GM12891 (cell line): Measurements from ENCODE around the gene SERPINI1.
A peak's percentile ranks its signal among the peaks of the same experiment; 100 is the strongest.

Experiments
- DNase-seq: peaks from one replicate; pipeline ENCODE4 v3.0.0; 2011; ENCODE audit warnings: low spot score; ENCODE audit not compliant: insufficient read length
- FAIRE-seq: peaks from 2 replicates; lab custom pipeline; 2011; peaks lifted over from hg19 to GRCh38; lab: Jason Lieb, UNC
- PAX5 ChIP-seq: IDR thresholded peaks from 2 replicates; pipeline ENCODE4 v1.6.1; 2011; ENCODE audit warnings: low read length, moderate library complexity, mild to moderate bottlenecking; ENCODE audit not compliant: insufficient read depth, severe bottlenecking
- POLR2A ChIP-seq: IDR thresholded peaks from 2 replicates; pipeline ENCODE4 v1.6.1; 2011; ENCODE audit warnings: low read depth, low read length, control low read depth
- POLR2AphosphoS5 ChIP-seq: IDR thresholded peaks from 2 replicates; pipeline ENCODE4 v1.6.1; 2011; ENCODE audit warnings: low read depth, low read length, control low read depth
- POU2F2 ChIP-seq: IDR thresholded peaks from 2 replicates; pipeline ENCODE4 v1.6.1; 2011; ENCODE audit warnings: low read depth, mild to moderate bottlenecking, control low read depth, low read length, moderate library complexity
- SPI1 ChIP-seq: IDR thresholded peaks from 2 replicates; pipeline ENCODE4 v1.6.1; 2011; ENCODE audit warnings: low read depth, low read length, control low read depth
- TAF1 ChIP-seq: IDR thresholded peaks from 2 replicates; pipeline ENCODE4 v1.6.1; 2011; ENCODE audit warnings: low read depth, low read length, control low read depth

The SERPINI1 gene

DNA sequence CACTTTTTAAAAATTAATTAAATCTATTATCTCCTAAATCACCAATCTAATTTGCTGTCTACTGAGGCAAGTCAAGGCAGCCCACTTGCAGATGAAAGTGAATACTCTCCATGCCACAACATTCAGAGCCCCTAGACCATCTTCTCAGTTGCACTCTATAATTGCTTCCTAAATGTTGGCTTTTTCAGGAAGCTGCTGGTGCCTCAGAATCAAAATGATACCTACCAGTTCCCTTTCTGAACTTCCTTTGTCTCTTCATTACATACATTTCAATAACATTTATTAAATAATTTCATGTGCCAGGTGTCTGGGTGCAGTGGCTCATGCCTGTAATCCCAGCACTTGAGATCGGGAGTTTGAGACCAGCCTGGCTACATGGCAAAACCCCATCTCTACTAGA is 124.1 kb downstream of the SERPINI1 start:
- DNase-seq, result no peak
- TF ChIP-seq SPI1 (no peak), POLR2AphosphoS5 (no peak), POLR2A (no peak), POU2F2 (no peak), PAX5 (no peak), TAF1 (no peak)
- peak; percentile 92 for FAIRE-seq

DNA sequence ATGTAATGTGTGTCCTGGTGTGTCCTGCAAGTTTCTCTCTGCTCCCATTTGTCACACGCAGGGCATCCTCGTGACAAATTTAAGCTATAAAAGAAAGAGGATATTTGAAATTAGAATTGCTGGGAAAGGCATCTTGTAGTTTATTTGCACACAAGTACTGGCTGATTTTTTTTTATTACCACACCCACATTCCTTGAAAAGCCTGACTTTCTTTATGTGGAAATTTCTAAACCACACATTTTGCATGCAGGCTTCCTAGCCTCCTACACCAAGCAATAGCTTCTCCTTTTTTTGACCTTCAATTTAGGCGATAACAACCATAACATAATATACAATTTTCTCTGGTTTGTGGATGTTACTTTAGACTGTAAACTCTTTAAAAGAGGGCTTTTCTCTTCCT is 126.1 kb downstream of the SERPINI1 start:
- FAIRE-seq, result no peak
- DNase-seq, result no peak
- TF ChIP-seq POLR2AphosphoS5 (no peak), TAF1 (no peak), SPI1 (no peak), POLR2A (no peak), POU2F2 (no peak), PAX5 (no peak)

DNA sequence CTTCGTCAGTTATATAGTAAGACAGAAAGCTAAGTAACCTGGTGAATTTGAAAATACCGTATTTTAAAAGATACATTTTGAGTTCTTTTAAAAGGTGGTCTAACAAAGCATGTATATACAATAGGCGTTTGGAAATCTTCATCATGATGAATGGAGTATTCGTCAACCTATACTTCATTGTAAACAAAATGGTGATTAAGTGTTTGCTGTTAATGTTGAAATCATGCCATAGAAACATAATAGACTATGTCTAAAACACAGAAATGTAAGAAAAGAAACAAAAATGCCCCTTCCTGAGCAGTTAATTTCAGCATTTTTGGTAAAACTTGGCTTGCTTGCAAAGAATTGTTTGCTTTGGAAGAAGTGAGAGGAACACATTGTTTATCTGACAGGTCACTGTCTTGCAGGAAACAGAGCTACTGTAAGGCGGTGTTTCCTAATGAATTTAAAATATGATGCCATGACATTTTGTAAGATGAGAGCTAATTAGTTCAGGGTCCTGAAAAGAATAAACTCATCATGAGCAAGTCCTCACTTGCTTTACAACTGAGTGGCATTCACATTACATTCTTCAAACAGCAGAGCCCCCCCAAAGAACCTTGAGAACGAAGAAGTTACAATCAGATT is 126.7 kb downstream of the SERPINI1 start:
- FAIRE-seq, result no peak
- no peak for DNase-seq
- TF ChIP-seq PAX5 (no peak), POLR2AphosphoS5 (no peak), SPI1 (no peak), POLR2A (no peak), POU2F2 (no peak), TAF1 (no peak)

DNA sequence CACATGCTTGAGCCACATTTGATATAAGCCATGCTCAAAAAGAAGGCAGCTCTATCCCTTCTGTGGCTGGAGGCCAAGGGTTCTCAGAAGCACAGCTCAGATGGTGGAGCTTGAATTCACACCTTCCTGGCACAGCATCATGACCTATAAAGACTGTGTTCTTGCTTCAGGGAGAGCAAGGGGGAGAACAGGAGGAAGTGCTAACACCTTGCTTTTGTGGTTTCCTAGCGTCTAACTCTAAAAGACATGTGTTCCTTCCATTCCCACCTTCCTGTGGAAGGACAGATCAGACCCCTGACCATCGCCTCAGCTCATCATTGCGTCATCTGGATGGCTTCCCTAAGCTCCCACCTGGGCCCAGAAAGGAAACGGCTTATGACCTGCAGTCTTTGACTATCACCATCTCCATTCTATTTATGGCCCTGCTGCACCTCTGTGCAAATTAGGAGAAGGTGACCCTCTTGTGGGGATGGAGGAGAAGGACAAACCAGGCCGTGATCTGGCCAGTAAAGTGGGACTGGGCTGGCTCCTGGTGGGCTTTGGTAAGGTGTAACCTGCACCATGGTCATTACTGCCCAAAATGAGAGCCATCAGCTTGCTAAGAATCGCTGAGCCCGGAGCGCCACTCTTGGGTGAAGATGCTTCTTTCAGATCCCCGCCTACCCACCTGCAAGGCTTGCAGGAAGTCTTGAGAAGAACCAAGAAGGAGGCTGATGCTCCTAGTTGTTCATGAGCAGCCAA is 128.5 kb downstream of the SERPINI1 start:
- DNase-seq, result no peak
- TF ChIP-seq PAX5 (no peak), POU2F2 (no peak), POLR2AphosphoS5 (no peak), TAF1 (no peak), SPI1 (no peak)
- no peak for FAIRE-seq

DNA sequence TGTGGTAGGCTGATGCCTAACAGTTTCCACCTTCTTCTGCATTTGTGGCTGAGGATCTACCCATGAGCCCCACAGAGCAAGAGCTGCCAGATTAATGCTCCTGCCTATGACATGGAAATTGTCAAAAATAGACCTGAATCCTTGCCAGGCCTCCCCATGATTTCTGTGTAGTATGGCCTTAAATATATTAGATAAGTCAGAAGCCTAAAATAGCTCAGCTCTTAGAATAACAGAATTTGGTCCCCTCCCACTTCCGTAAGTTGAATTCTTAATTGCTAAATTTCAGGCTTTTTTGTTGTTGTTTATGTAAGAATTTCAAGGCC is 129.0 kb downstream of the SERPINI1 start:
- FAIRE-seq (no peak), DNase-seq (no peak)
- TF ChIP-seq POU2F2, result no peak
- TF ChIP-seq POLR2A, result no peak
- no peak for TF ChIP-seq TAF1
- no peak for TF ChIP-seq PAX5
- TF ChIP-seq SPI1, result no peak
- no peak for TF ChIP-seq POLR2AphosphoS5

DNA sequence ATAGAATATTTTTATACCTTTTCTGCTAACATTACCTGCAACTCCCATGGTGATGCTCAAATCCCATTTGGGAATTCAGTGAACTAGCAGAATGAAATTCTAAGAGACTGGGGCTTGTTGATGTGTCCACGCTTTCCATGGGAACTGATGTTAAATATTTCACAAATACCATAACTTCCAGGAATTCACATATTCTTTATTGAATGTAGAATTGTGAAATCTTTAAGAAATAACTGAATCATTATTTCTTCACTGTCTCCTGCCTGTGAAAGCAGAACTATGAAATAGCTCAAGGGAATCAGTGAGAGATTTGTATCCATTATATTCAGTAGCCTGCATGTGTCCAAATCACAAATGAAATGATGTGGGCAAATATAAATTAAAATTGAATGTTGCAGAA is 130.8 kb downstream of the SERPINI1 start:
- TF ChIP-seq POLR2A (no peak), POLR2AphosphoS5 (no peak), TAF1 (no peak), PAX5 (no peak), SPI1 (no peak), POU2F2 (no peak)
- FAIRE-seq (no peak), DNase-seq (no peak)

DNA sequence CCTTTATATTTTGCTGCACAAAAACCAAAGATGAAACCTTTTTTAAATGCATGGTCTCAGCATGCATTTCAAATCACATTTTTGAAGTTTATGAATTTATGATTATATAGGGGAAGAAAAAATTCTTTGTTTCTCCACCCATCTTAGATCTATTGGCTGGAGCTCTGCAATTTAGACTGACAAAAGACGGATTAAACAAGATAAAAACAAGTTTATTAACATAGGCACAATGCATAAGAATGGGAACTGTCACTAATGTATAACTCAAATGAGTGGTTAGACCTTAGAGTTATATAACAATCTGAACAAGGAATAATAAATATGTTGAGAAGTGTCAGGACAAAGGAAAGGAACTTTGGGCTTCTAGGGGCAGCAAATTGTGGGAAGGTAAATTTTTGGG is 132.5 kb downstream of the SERPINI1 start:
- no peak for DNase-seq
- no peak for FAIRE-seq

DNA sequence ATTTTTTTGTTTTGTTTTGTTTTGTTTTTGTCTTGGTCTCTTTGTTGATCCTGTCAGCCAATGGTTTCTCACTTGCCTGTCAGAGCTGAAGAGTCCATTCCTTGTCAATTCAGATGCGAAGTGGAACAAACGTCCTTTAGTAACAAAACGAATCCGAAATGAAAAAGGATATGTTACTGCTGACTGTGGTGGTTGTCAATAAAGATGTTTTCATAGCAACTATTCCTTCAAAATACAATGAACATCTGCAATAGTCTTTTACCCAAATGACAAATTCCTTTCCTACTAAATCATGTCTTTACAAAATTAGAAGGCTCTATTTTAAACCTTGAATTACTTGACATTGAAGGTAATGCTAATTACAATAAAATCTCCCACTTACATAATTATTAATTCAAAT is 134.7 kb downstream of the SERPINI1 start:
- DNase-seq, result no peak
- no peak for FAIRE-seq
- TF ChIP-seq TAF1 (no peak), POLR2A (no peak), POLR2AphosphoS5 (no peak), SPI1 (no peak), POU2F2 (no peak), PAX5 (no peak)

More for the DNA sequence above, 132.5 kb downstream of the SERPINI1 start:
- TF ChIP-seq TAF1, result no peak
- TF ChIP-seq SPI1, result no peak
- no peak for TF ChIP-seq PAX5
- no peak for TF ChIP-seq POLR2AphosphoS5
- TF ChIP-seq POU2F2, result no peak
- no peak for TF ChIP-seq POLR2A

DNA sequence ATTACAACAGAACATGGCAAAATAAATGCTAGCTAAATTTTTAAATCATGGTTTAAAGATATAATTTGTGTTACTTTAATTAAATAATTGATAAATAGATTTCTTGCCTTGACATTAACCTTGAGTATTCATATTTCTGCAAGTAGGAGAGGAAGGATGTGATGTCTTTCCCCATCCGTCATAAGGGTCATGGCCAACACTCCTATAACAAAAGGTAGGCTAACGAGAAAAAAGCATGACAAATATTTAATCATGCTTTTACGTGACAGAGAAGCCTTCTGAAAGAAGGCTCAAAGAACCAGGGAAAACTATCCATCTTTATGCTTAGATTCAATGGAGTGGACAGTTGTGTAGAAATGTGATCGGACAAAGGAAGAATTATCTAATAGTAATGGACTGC is 135.2 kb downstream of the SERPINI1 start:
- DNase-seq, result no peak
- no peak for FAIRE-seq
- TF ChIP-seq PAX5, result no peak
- no peak for TF ChIP-seq POU2F2
- no peak for TF ChIP-seq POLR2AphosphoS5
- TF ChIP-seq TAF1, result no peak
- TF ChIP-seq SPI1, result no peak
- no peak for TF ChIP-seq POLR2A
